Measurements from ENCODE around the gene TSPAN4. TPM values are rescaled to one million over a fixed set of nuclear protein-coding genes. Genes with fewer than 3 reads are reported as not detected.

The TSPAN4 gene
- total RNA-seq, 3 donors from 2014 or later (not counting 1 experiment from before 2014, with no cell fraction given), result 11.2 to 18.6 (median 14.6) TPM

GRCh38 chr11:867856-868358, 25.3 kb downstream of the TSPAN4 start:
- no peaks in the 10 kb centered on the region for H3K27me3 Mint-ChIP-seq (ENCODE audit: low read depth in 2 of 2)
- no peak overlapping the region for H3K4me3 ChIP-seq (ENCODE audit: low read length)
- ATAC-seq, result no peak
- no peaks in the 10 kb centered on the region for H3K9me3 Mint-ChIP-seq
- no peaks in the 10 kb centered on the region for H3K36me3 Mint-ChIP-seq
- H3K4me1 ChIP-seq (ENCODE audit: control insufficient read depth, insufficient read depth, low read length), result no peaks in the 10 kb centered on the region
- no peaks in the 10 kb centered on the region for H3K36me3 ChIP-seq (ENCODE audit: control insufficient read depth, insufficient read depth, low read length)
- H3K27ac ChIP-seq (ENCODE audit: low read length), result no peak overlapping the region
- H3K27me3 ChIP-seq (ENCODE audit: control insufficient read depth, insufficient read depth, low read length), result no peaks in the 10 kb centered on the region
- no peaks in the 10 kb centered on the region for H3K4me1 Mint-ChIP-seq
- intact Hi-C loops (cut with micrococcal nuclease), result no loop called here
- DNase-seq, result no peak
- 91% methylated on average over 8 of the region's 8 CpGs for WGBS (ENCODE audit: insufficient coverage)
- TF ChIP-seq, protein P1, sequence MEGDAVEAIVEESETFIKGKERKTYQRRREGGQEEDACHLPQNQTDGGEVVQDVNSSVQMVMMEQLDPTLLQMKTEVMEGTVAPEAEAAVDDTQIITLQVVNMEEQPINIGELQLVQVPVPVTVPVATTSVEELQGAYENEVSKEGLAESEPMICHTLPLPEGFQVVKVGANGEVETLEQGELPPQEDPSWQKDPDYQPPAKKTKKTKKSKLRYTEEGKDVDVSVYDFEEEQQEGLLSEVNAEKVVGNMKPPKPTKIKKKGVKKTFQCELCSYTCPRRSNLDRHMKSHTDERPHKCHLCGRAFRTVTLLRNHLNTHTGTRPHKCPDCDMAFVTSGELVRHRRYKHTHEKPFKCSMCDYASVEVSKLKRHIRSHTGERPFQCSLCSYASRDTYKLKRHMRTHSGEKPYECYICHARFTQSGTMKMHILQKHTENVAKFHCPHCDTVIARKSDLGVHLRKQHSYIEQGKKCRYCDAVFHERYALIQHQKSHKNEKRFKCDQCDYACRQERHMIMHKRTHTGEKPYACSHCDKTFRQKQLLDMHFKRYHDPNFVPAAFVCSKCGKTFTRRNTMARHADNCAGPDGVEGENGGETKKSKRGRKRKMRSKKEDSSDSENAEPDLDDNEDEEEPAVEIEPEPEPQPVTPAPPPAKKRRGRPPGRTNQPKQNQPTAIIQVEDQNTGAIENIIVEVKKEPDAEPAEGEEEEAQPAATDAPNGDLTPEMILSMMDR (IDR thresholded peaks at IDR 0.05), result no peak
- no peak overlapping the region for H3K4me3 Mint-ChIP-seq
- no peak overlapping the region for H3K27ac Mint-ChIP-seq
- H3K9me3 ChIP-seq (ENCODE audit: control insufficient read depth, insufficient read depth, low read length), result no peaks in the 10 kb centered on the region

GRCh38 chr11:868394-868793, 25.7 kb downstream of the TSPAN4 start:
- Mint-ChIP-seq H3K9me3 (no peaks in the 10 kb centered on the region), H3K27me3 (ENCODE audit: low read depth in 2 of 2) (no peaks in the 10 kb centered on the region), H3K4me3 (no peak overlapping the region), H3K36me3 (no peaks in the 10 kb centered on the region), H3K4me1 (no peaks in the 10 kb centered on the region), H3K27ac (no peak overlapping the region)
- no peaks in the 10 kb centered on the region for H3K36me3 ChIP-seq (ENCODE audit: control insufficient read depth, insufficient read depth, low read length)
- intact Hi-C loops (cut with micrococcal nuclease), result no loop called here
- no peak for DNase-seq
- no peaks in the 10 kb centered on the region for H3K27me3 ChIP-seq (ENCODE audit: control insufficient read depth, insufficient read depth, low read length)
- WGBS (ENCODE audit: insufficient coverage), result 92% methylated on average over 17 of the region's 17 CpGs
- no peak overlapping the region for H3K4me3 ChIP-seq (ENCODE audit: low read length)
- TF ChIP-seq, protein P1 (IDR thresholded peaks at IDR 0.05), result no peak
- H3K9me3 ChIP-seq (ENCODE audit: control insufficient read depth, insufficient read depth, low read length), result no peaks in the 10 kb centered on the region
- H3K27ac ChIP-seq (ENCODE audit: low read length), result no peak overlapping the region
- ATAC-seq, result no peak
- no peaks in the 10 kb centered on the region for H3K4me1 ChIP-seq (ENCODE audit: control insufficient read depth, insufficient read depth, low read length)

GRCh38 chr11:868802-869201, 26.1 kb downstream of the TSPAN4 start:
- no peaks in the 10 kb centered on the region for H3K4me1 Mint-ChIP-seq
- intact Hi-C loops (cut with micrococcal nuclease), result no loop called here
- H3K4me1 ChIP-seq (ENCODE audit: control insufficient read depth, insufficient read depth, low read length), result no peaks in the 10 kb centered on the region
- TF ChIP-seq, protein P1 (IDR thresholded peaks at IDR 0.05), result no peak
- H3K9me3 ChIP-seq (ENCODE audit: control insufficient read depth, insufficient read depth, low read length), result no peaks in the 10 kb centered on the region
- no peaks in the 10 kb centered on the region for H3K36me3 Mint-ChIP-seq
- no peak overlapping the region for H3K27ac ChIP-seq (ENCODE audit: low read length)
- H3K27me3 Mint-ChIP-seq (ENCODE audit: low read depth in 2 of 2), result no peaks in the 10 kb centered on the region
- no peak overlapping the region for H3K4me3 Mint-ChIP-seq
- H3K27me3 ChIP-seq (ENCODE audit: control insufficient read depth, insufficient read depth, low read length), result no peaks in the 10 kb centered on the region
- no peak overlapping the region for H3K4me3 ChIP-seq (ENCODE audit: low read length)
- no peak for ATAC-seq
- WGBS (ENCODE audit: insufficient coverage), result 95% methylated on average over 12 of the region's 12 CpGs
- no peak for DNase-seq
- H3K27ac Mint-ChIP-seq, result no peak overlapping the region
- H3K9me3 Mint-ChIP-seq, result no peaks in the 10 kb centered on the region
- H3K36me3 ChIP-seq (ENCODE audit: control insufficient read depth, insufficient read depth, low read length), result no peaks in the 10 kb centered on the region

- no peak overlapping the region for H3K27ac ChIP-seq (ENCODE audit: low read length)
- H3K27me3 ChIP-seq (ENCODE audit: control insufficient read depth, insufficient read depth, low read length), result no peaks in the 10 kb centered on the region
- Mint-ChIP-seq H3K4me3 (no peak overlapping the region), H3K36me3 (no peaks in the 10 kb centered on the region), H3K4me1 (no peaks in the 10 kb centered on the region), H3K9me3 (no peaks in the 10 kb centered on the region), H3K27me3 (ENCODE audit: low read depth in 2 of 2) (no peaks in the 10 kb centered on the region), H3K27ac (no peak overlapping the region)
- intact Hi-C loops (cut with micrococcal nuclease), result no loop called here
- peaks cover 1% of the 10 kb centered on the region for H3K36me3 ChIP-seq (ENCODE audit: control insufficient read depth, insufficient read depth, low read length)
- no peaks in the 10 kb centered on the region for H3K4me1 ChIP-seq (ENCODE audit: control insufficient read depth, insufficient read depth, low read length)
- no peak overlapping the region for H3K4me3 ChIP-seq (ENCODE audit: low read length)
- WGBS (ENCODE audit: insufficient coverage), result 96% methylated on average over 25 of the region's 25 CpGs
- H3K9me3 ChIP-seq (ENCODE audit: control insufficient read depth, insufficient read depth, low read length), result no peaks in the 10 kb centered on the region
- DNase-seq (no peak), ATAC-seq (no peak)
- TF ChIP-seq, protein P1 (IDR thresholded peaks at IDR 0.05), result no peak
These were observed 26.9 kb downstream of the TSPAN4 start for GRCh38 chr11:869399-870126.
